Measurements from ENCODE around the gene ADAT1.

DNA sequence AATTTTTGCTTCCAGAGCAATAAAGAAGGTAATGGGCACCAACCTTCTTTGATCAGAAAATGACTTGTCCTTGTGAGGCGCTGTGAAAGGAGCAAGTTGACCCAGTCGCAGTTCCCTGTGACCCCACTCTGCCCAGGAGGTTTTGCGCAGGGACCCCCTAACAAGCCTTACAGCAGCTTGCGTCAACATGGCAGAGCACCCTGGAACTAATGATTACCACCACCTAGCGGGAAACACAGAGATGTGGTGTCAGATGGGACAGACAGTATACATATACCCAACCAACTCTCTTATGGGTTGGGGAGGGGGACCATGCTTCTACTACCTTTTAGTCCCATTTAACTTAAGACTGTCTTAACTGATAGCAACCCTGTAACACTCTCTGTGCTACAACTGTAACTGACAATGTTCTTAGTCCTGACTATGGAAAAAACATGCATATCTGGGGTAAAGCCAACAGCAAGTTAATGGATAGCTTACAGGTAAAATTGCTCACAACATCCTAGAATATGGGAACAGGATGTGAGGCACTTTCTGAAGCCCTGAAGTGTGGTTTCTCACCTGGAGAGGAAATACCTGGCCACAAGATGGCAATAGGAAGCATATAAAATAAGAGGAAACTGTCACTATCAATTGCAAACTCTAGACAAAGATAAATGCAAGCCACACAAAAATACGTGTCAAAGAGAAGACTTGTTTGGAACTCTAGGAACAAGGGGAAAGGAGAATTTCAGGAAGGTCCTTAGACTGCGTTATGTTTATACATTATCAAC is 21.3 kb upstream of the ADAT1 start:
- TF ChIP-seq, protein P1, sequence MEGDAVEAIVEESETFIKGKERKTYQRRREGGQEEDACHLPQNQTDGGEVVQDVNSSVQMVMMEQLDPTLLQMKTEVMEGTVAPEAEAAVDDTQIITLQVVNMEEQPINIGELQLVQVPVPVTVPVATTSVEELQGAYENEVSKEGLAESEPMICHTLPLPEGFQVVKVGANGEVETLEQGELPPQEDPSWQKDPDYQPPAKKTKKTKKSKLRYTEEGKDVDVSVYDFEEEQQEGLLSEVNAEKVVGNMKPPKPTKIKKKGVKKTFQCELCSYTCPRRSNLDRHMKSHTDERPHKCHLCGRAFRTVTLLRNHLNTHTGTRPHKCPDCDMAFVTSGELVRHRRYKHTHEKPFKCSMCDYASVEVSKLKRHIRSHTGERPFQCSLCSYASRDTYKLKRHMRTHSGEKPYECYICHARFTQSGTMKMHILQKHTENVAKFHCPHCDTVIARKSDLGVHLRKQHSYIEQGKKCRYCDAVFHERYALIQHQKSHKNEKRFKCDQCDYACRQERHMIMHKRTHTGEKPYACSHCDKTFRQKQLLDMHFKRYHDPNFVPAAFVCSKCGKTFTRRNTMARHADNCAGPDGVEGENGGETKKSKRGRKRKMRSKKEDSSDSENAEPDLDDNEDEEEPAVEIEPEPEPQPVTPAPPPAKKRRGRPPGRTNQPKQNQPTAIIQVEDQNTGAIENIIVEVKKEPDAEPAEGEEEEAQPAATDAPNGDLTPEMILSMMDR (IDR thresholded peaks at IDR 0.05; ENCODE audit: poor library complexity) = peak; percentile 34
- TF ChIP-seq EZH2 (IDR thresholded peaks at IDR 0.05; ENCODE audit: borderline replicate concordance) = no peak
- no peak for TF ChIP-seq EZH2phosphoT487 (IDR thresholded peaks at IDR 0.05; ENCODE audit: low read depth, severe bottlenecking, unreplicated experiment)

Data from hepatocyte (in vitro differentiated cells).